IMR-90 (cell line): ENCODE results near the gene C5orf58.

ENCODE experiments used
- CTCF ChIP-seq: conservative IDR thresholded peaks from 2 replicates; pipeline ENCODE4 v1.5.1; 2012; ENCODE audit warnings: mild to moderate bottlenecking, low read depth, low read length, improper control_type of control experiment
- POLR2A ChIP-seq: IDR thresholded peaks from 2 replicates; pipeline ENCODE4 v1.6.1; 2012; ENCODE audit warnings: mild to moderate bottlenecking, low read depth, low read length
- RAD21 ChIP-seq: IDR thresholded peaks from 2 replicates; pipeline ENCODE4 v1.6.1; 2012; ENCODE audit warnings: low read length, improper control_type of control experiment

- no peak for TF ChIP-seq POLR2A
- no peak for TF ChIP-seq RAD21
- TF ChIP-seq CTCF: no peak
Observed at GRCh38 chr5:170285181-170285580, 52.4 kb downstream of the C5orf58 start.
